Mucosa of rectum (tissue), 2 donors: ENCODE measurements around the gene RHOB.

Experiments used
- H3K27ac ChIP-seq, 2 donors: one replicate each; pipeline ENCODE4 v1.7.0; 2013; ENCODE audit warnings: inconsistent platforms in 2 of 2, low read depth in 2 of 2, low read length in 2 of 2
- H3K27me3 ChIP-seq, 2 donors: one replicate each; pipeline ENCODE4 v1.7.0; 2013; ENCODE audit warnings: low read length in 2 of 2; ENCODE audit not compliant: control insufficient read depth in 2 of 2, insufficient read depth in 2 of 2
- H3K36me3 ChIP-seq, 2 donors: one replicate each; pipeline ENCODE4 v1.7.0; 2013; ENCODE audit warnings: low read length in 2 of 2; ENCODE audit not compliant: control insufficient read depth in 2 of 2, insufficient read depth in 2 of 2
- H3K4me1 ChIP-seq, 2 donors: one replicate each; pipeline ENCODE4 v1.7.0; 2013; ENCODE audit warnings: low read length in 2 of 2, mild to moderate bottlenecking in 1 of 2; ENCODE audit not compliant: control insufficient read depth in 2 of 2, insufficient read depth in 2 of 2
- H3K4me3 ChIP-seq, 2 donors: one replicate each; pipeline ENCODE4 v1.7.0; 2013; ENCODE audit warnings: low read length in 2 of 2
- H3K9ac ChIP-seq, 2 donors: one replicate each; pipeline ENCODE4 v1.7.0; 2013; ENCODE audit warnings: low read length in 2 of 2, low read depth in 1 of 2, mild to moderate bottlenecking in 1 of 2
- H3K9me3 ChIP-seq, 2 donors: one replicate each; pipeline ENCODE4 v1.7.0; 2013; ENCODE audit warnings: low read length in 2 of 2; ENCODE audit not compliant: control insufficient read depth in 2 of 2
- donor health status: healthy.
- donor health status: Normal muscosa, but diverticular disease.

RHOB gene

GRCh38 chr2:20446917-20447436, at the start of gene RHOB:
Gene RHOB, plus strand, starts transcription at chr2:20447074. Its CDS starts 392 bp downstream, at chr2:20447466.
- Histone ChIP-seq H3K4me3 (peak within 1 kb of the TSS; percentile 91 to 98), H3K4me1 (peaks cover 16 to 23% of the 10 kb centered on the region in 2 donors), H3K27ac (peak within 1 kb of the TSS; percentile 96 to 98), H3K36me3 (peaks cover 2 to 5% of the 10 kb centered on the region in 2 donors), H3K27me3 (no peaks in the 10 kb centered on the region), H3K9me3 (no peaks in the 10 kb centered on the region), H3K9ac (peak within 1 kb of the TSS; percentile 96 to 100)

GRCh38 chr2:20397811-20398447, 48.9 kb upstream of the RHOB start:
- H3K9me3 ChIP-seq: no peaks in the 10 kb centered on the region
- no peak overlapping the region for H3K9ac ChIP-seq
- no peaks in the 10 kb centered on the region for H3K36me3 ChIP-seq
- H3K4me1 ChIP-seq: no peaks in the 10 kb centered on the region
- no peaks in the 10 kb centered on the region for H3K27me3 ChIP-seq
- no peak overlapping the region for H3K27ac ChIP-seq
- no peak overlapping the region for H3K4me3 ChIP-seq

GRCh38 chr2:20398956-20399567, 47.8 kb upstream of the RHOB start:
- no peak overlapping the region for H3K9ac ChIP-seq
- no peak overlapping the region for H3K27ac ChIP-seq
- no peaks in the 10 kb centered on the region for H3K9me3 ChIP-seq

GRCh38 chr2:20400306-20400705, 46.6 kb upstream of the RHOB start:
- Histone ChIP-seq H3K27me3 (no peaks in the 10 kb centered on the region), H3K4me1 (no peaks in the 10 kb centered on the region), H3K9ac (no peak overlapping the region), H3K9me3 (no peaks in the 10 kb centered on the region), H3K36me3 (no peaks in the 10 kb centered on the region), H3K27ac (no peak overlapping the region), H3K4me3 (no peak overlapping the region)

More at GRCh38 chr2:20398956-20399567, 47.8 kb upstream of the RHOB start:
- Histone ChIP-seq H3K36me3 (no peaks in the 10 kb centered on the region), H3K4me3 (no peak overlapping the region), H3K4me1 (no peaks in the 10 kb centered on the region), H3K27me3 (no peaks in the 10 kb centered on the region)

GRCh38 chr2:20400787-20401488, 45.9 kb upstream of the RHOB start:
- no peaks in the 10 kb centered on the region for H3K36me3 ChIP-seq
- no peaks in the 10 kb centered on the region for H3K4me1 ChIP-seq
- H3K4me3 ChIP-seq: no peak overlapping the region
- H3K9ac ChIP-seq: no peak overlapping the region
- no peaks in the 10 kb centered on the region for H3K9me3 ChIP-seq
- H3K27ac ChIP-seq: no peak overlapping the region
- H3K27me3 ChIP-seq: no peaks in the 10 kb centered on the region

- Histone ChIP-seq H3K9ac (no peak overlapping the region), H3K9me3 (no peaks in the 10 kb centered on the region), H3K27ac (no peak overlapping the region)
These were observed 45.4 kb upstream of the RHOB start for GRCh38 chr2:20401489-20401835.

GRCh38 chr2:20403774-20404312, 43.0 kb upstream of the RHOB start:
- H3K9ac ChIP-seq: no peak overlapping the region
- H3K27ac ChIP-seq: no peak overlapping the region
- no peaks in the 10 kb centered on the region for H3K27me3 ChIP-seq
- no peaks in the 10 kb centered on the region for H3K4me1 ChIP-seq
- no peaks in the 10 kb centered on the region for H3K9me3 ChIP-seq
- no peaks in the 10 kb centered on the region for H3K36me3 ChIP-seq
- no peak overlapping the region for H3K4me3 ChIP-seq

More at GRCh38 chr2:20401489-20401835, 45.4 kb upstream of the RHOB start:
- H3K36me3 ChIP-seq: no peaks in the 10 kb centered on the region
- H3K4me3 ChIP-seq: no peak overlapping the region
- no peaks in the 10 kb centered on the region for H3K4me1 ChIP-seq
- no peaks in the 10 kb centered on the region for H3K27me3 ChIP-seq

- Histone ChIP-seq H3K9me3 (no peaks in the 10 kb centered on the region), H3K36me3 (no peaks in the 10 kb centered on the region), H3K9ac (no peak overlapping the region), H3K27ac (no peak overlapping the region), H3K4me1 (no peaks in the 10 kb centered on the region), H3K27me3 (no peaks in the 10 kb centered on the region), H3K4me3 (no peak overlapping the region)
These were observed 41.9 kb upstream of the RHOB start for GRCh38 chr2:20404950-20405349.

- Histone ChIP-seq H3K36me3 (no peaks in the 10 kb centered on the region), H3K4me1 (no peaks in the 10 kb centered on the region), H3K4me3 (no peak overlapping the region), H3K27ac (no peak overlapping the region), H3K9ac (no peak overlapping the region), H3K9me3 (no peaks in the 10 kb centered on the region), H3K27me3 (no peaks in the 10 kb centered on the region)
These were observed 37.8 kb upstream of the RHOB start for GRCh38 chr2:20409039-20409438.
